AG10803 (cell line): ENCODE measurements around the gene SMIM38.
A peak's percentile ranks its signal among the peaks of the same experiment; 100 is the strongest.

Experiments
- DNase-seq: peaks from one replicate; pipeline ENCODE4 v3.0.0; 2010; ENCODE audit warnings: low read depth
- H3K4me3 ChIP-seq: 2 replicates; pipeline ENCODE4 v1.5.1; 2011; ENCODE audit warnings: mild to moderate bottlenecking, low read length, control low read depth
- CTCF ChIP-seq: conservative IDR thresholded peaks from 2 replicates; pipeline ENCODE4 v1.5.1; 2011; ENCODE audit warnings: mild to moderate bottlenecking, low read length, control low read depth, inconsistent platforms

SMIM38 gene

GRCh38 chr11:69122326-69122629 lies 33.5 kb upstream of the SMIM38 start:
- no peak for TF ChIP-seq CTCF
- H3K4me3 ChIP-seq = no peak overlapping the region
- no peak for DNase-seq

- H3K4me3 ChIP-seq = no peak overlapping the region
- DNase-seq = peak; percentile 67
- no peak for TF ChIP-seq CTCF
Measured at GRCh38 chr11:69122630-69123431, 32.9 kb upstream of the SMIM38 start.

DNA sequence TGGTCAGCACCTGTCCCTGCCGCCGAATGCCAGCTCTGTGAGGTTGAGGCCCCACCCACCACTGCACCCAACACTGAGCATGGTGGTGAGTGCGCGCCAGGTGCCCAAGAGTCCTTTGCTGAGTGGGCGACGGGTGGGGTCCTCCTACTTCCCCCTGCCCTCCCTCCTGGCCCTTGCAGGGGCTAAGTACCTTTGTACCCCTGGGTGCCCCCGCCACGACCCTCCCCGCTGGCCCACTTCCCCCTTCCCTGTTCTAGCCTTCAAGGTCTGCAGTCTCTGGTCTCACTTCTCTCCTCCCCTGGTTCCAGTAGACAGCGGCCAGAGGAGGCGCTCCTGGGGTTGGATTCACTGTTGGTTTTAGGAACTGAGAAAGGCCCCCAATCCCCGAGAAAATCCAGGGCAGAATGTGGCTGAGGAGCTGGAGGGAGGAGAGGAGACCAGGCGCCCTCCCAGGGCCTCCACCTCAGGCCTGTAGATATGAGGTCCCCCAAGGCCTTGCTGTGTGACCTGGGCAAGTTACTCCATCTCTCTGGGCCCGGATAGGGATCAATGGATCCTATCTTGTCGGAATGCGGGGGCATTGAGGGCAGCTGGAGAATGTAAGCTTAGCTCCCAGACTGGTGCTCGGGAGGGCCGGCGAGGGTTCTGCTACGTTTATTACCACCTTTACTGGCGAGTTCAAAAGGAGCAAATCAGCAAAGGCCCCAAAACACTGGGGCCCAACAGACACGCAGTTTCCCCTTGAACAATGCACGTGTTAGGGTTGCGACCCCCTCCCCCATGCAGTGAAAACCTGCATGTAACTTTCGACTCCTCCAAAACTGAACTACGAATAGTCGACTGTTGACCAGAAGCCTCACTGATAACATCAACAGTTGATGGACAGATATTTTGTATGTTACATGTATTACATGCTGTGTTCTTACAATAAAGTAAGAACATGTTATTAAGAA lies 31.9 kb upstream of the SMIM38 start:
- no peak overlapping the region for H3K4me3 ChIP-seq
- DNase-seq = no peak
- TF ChIP-seq CTCF = no peak

DNA sequence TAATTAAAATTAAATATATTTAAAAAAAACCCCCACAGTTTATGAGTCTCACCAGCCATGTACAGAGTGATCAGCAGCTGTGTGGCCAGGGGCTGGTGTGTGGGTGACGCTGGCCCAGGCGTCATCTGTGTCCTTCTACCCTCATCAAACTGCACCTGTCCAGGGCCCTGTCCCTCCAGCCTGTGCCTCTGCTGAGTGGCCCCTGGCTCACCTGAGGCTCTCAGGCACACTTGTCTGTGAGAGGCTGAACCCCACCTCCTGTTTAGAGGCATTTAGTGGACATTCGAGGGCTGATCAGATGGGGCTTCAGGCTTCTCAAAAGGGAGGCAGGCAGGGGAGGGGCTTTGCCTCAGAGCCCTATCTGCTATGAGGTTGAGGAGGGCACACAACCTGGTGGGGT lies 29.9 kb upstream of the SMIM38 start:
- no peak for TF ChIP-seq CTCF
- DNase-seq = no peak
- no peak overlapping the region for H3K4me3 ChIP-seq

DNA sequence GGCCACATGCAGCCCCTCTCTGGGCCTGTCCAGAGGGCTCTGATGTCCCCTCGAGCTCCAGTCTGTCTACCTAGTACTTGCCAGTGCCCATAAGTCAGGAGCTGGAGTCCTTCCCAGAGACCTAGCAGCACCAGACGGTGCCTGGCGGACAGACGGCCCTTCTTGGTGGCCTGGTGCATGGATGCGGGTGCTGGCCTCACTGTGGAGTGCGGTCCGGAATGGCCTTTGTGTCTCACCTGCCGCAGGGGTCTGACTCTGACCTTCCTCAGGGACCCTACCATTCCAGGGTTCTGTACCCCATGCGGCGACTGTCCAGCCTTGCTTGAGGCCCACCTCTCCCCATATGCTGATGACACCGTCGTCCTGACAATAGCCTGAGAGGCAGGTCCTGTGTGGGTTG lies 29.4 kb upstream of the SMIM38 start:
- DNase-seq = no peak
- H3K4me3 ChIP-seq = no peak overlapping the region
- no peak for TF ChIP-seq CTCF

DNA sequence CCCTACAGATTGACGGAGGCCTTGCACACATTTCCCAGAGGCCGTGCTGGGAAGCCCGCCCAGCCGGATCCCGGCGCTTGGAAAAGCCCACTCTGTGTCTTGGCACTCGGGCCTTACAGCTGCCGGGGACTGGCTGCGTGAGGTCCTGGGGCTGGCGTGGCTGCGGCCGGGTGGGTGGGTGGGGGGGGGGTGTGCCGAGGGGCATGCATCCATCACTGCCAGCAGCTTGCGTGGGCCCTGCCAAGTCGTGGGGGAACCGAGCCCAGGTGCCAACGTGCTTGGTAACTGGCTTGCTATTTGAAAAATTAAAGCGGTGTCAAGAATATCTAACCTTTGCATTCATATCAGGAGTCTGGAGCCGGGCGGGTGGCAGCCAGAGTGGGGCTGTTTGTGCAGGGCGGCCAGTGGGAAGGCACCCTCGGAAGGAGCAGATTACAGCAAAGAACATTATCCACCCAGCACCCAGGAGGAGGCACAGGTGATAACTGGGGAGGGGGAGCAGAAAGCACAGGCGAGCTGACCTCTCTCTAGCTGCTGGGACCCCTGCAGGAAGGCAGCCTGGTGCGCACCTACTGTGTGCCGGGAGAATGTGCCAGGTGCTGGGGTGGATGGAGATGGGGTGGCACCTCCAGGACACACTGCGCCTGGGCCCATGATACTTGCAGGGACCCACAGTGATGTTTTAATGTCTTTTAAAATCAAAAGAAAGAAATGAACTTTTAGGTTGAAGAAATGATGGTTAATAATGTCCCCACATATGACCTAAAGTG lies 28.5 kb upstream of the SMIM38 start:
- DNase-seq = no peak
- H3K4me3 ChIP-seq = no peak overlapping the region
- TF ChIP-seq CTCF = no peak
